ENCODE data around the gene KCNH8. TPM values are rescaled to one million over a fixed set of nuclear protein-coding genes. Genes with fewer than 3 reads are reported as not detected.

Gene KCNH8
- total RNA-seq, 1 experiment from 2014 or later: 0.12 TPM

GRCh38 chr3:19428729-19429128 is 280.4 kb downstream of the KCNH8 start:
- TF ChIP-seq ATF3 (IDR thresholded peaks at IDR 0.05) (no peak), ELF1 (IDR thresholded peaks at IDR 0.05; ENCODE audit: borderline replicate concordance, low read depth) (no peak), TCF7L2 (IDR thresholded peaks at IDR 0.05; ENCODE audit: borderline replicate concordance, extremely low read depth, insufficient read depth, insufficient read length) (no peak), SP1 (IDR thresholded peaks at IDR 0.05; ENCODE audit: low read depth) (no peak), EZH2 (IDR thresholded peaks at IDR 0.05) (no peak)
- no peak overlapping the region for H3K4me3 ChIP-seq (replicated peaks in 1 of 2; ENCODE audit: low read depth in 1 of 2, low read length in 2 of 2)
- H3K27me3 ChIP-seq (ENCODE audit: insufficient read depth, low read length): no peaks in the 10 kb centered on the region
- peaks cover 0 to 6% of the 10 kb centered on the region in 2 experiments; a peak in 1 of 4 replicates for H3K9me3 ChIP-seq (ENCODE audit: control insufficient read depth in 1 of 2, insufficient read depth in 1 of 2, low read depth in 1 of 2, low read length in 2 of 2)
- DNase-seq (ENCODE audit: low read depth, low spot score) (no peak), ATAC-seq (no peak)
- H3K9ac ChIP-seq (ENCODE audit: low read length): no peak overlapping the region
- no peaks in the 10 kb centered on the region for H3K36me3 ChIP-seq (ENCODE audit: control insufficient read depth in 1 of 2, insufficient read depth in 2 of 2, low read length in 2 of 2)
- ChIA-PET CTCF (no interaction called here), RAD21 (ENCODE audit: low non-redundant PET in 1 of 2, low total read pairs in 2 of 2, uncharacterized antibody in 2 of 2, unreplicated experiment in 2 of 2) (no interaction called here), POLR2A (no interaction called here)
- H3K27ac ChIP-seq (ENCODE audit: low read depth, low read length): no peak overlapping the region
- no peaks in the 10 kb centered on the region for H3K79me2 ChIP-seq (ENCODE audit: insufficient read depth, low read length)
- intact Hi-C loops (cut with micrococcal nuclease): no loop called here
- H2AFZ ChIP-seq (ENCODE audit: low read depth, low read length, poor library complexity, severe bottlenecking): no peak overlapping the region
- no peaks in the 10 kb centered on the region for H3K9me2 ChIP-seq (ENCODE audit: insufficient read depth)
- BruUV-seq (replicated peaks): no TSS peak
- no peak overlapping the region for H3K4me2 ChIP-seq (ENCODE audit: low read length)
- no peaks in the 10 kb centered on the region for H4K20me1 ChIP-seq (ENCODE audit: insufficient read depth)
- no peaks in the 10 kb centered on the region for H3K4me1 ChIP-seq (ENCODE audit: control insufficient read depth in 1 of 2, insufficient read depth in 2 of 2, low read length in 2 of 2)

GRCh38 chr3:19432669-19433068 is 284.4 kb downstream of the KCNH8 start:
- POLR2A ChIA-PET: no interaction called here
- no peak overlapping the region for H2AFZ ChIP-seq (ENCODE audit: low read depth, low read length, poor library complexity, severe bottlenecking)
- no peaks in the 10 kb centered on the region for H3K4me1 ChIP-seq (ENCODE audit: control insufficient read depth in 1 of 2, insufficient read depth in 2 of 2, low read length in 2 of 2)
- H3K4me3 ChIP-seq (replicated peaks in 1 of 2; ENCODE audit: low read depth in 1 of 2, low read length in 2 of 2): no peak overlapping the region
- H4K20me1 ChIP-seq (ENCODE audit: insufficient read depth): no peaks in the 10 kb centered on the region
- BruUV-seq (replicated peaks): no TSS peak
- peaks cover 0 to 6% of the 10 kb centered on the region in 2 experiments; a peak in 1 of 4 replicates for H3K9me3 ChIP-seq (ENCODE audit: control insufficient read depth in 1 of 2, insufficient read depth in 1 of 2, low read depth in 1 of 2, low read length in 2 of 2)
- H3K4me2 ChIP-seq (ENCODE audit: low read length): no peak overlapping the region
- TF ChIP-seq ZFX (IDR thresholded peaks at IDR 0.05) (no peak), TCF7L2 (IDR thresholded peaks at IDR 0.05; ENCODE audit: borderline replicate concordance, extremely low read depth, insufficient read depth, insufficient read length) (no peak), YY1 (IDR thresholded peaks at IDR 0.05; ENCODE audit: extremely low read depth, insufficient replicate concordance, low read depth, low read length) (no peak), EGR1 (IDR thresholded peaks at IDR 0.05; ENCODE audit: low read depth) (no peak)
- no peaks in the 10 kb centered on the region for H3K27me3 ChIP-seq (ENCODE audit: insufficient read depth, low read length)
- no peak overlapping the region for H3K9ac ChIP-seq (ENCODE audit: low read length)
- H3K9me2 ChIP-seq (ENCODE audit: insufficient read depth): no peaks in the 10 kb centered on the region
- no peaks in the 10 kb centered on the region for H3K79me2 ChIP-seq (ENCODE audit: insufficient read depth, low read length)
- RAD21 ChIA-PET (ENCODE audit: low non-redundant PET in 1 of 2, low total read pairs in 2 of 2, uncharacterized antibody in 2 of 2, unreplicated experiment in 2 of 2): no interaction called here
- no peak for DNase-seq (ENCODE audit: low read depth, low spot score)
- no peak overlapping the region for H3K27ac ChIP-seq (ENCODE audit: low read depth, low read length)
- no peaks in the 10 kb centered on the region for H3K36me3 ChIP-seq (ENCODE audit: control insufficient read depth in 1 of 2, insufficient read depth in 2 of 2, low read length in 2 of 2)
- intact Hi-C loops (cut with micrococcal nuclease): no loop called here
- CTCF ChIA-PET: no interaction called here
- no peak for ATAC-seq

Measured in HCT116 (cell line).